GM18499 (cell line): ENCODE results near the gene GUCY2D.

ENCODE experiments used
- ATAC-seq: cut with Tn5 transposase; IDR thresholded peaks from one replicate; pipeline ENCODE4 v1.9.1; 2021; ENCODE audit warnings: moderate number of reproducible peaks; ENCODE audit not compliant: insufficient read depth, unreplicated experiment

Gene GUCY2D

GRCh38 chr17:8039611-8040168 is 37.3 kb downstream of the GUCY2D start:
- no peak for ATAC-seq

GRCh38 chr17:8041249-8041928 is 39.0 kb downstream of the GUCY2D start:
- no peak for ATAC-seq

- no peak for ATAC-seq
Observed at GRCh38 chr17:8041979-8042378, 39.6 kb downstream of the GUCY2D start.

GRCh38 chr17:8044819-8045810 is 42.7 kb downstream of the GUCY2D start:
- no peak for ATAC-seq

- ATAC-seq, result no peak
Observed at GRCh38 chr17:8046306-8046928, 44.0 kb downstream of the GUCY2D start.

GRCh38 chr17:8046929-8047768 is 44.7 kb downstream of the GUCY2D start:
- no peak for ATAC-seq

GRCh38 chr17:8047769-8048110 is 45.3 kb downstream of the GUCY2D start:
- no peak for ATAC-seq

- ATAC-seq, result no peak
Observed at GRCh38 chr17:8048236-8048635, 45.8 kb downstream of the GUCY2D start.

- no peak for ATAC-seq
Observed at GRCh38 chr17:8048736-8049135, 46.3 kb downstream of the GUCY2D start.

- ATAC-seq, result no peak
Observed at GRCh38 chr17:8051831-8052230, 49.4 kb downstream of the GUCY2D start.

- no peak for ATAC-seq
Observed at GRCh38 chr17:8052256-8053252, 50.1 kb downstream of the GUCY2D start.

- no peak for ATAC-seq
Observed at GRCh38 chr17:8053600-8053999, 51.2 kb downstream of the GUCY2D start.

- ATAC-seq, result no peak
Observed at GRCh38 chr17:8055851-8056231, 53.4 kb downstream of the GUCY2D start.

GRCh38 chr17:8056232-8056975 is 54.0 kb downstream of the GUCY2D start:
- no peak for ATAC-seq

GRCh38 chr17:8056976-8057625 is 54.7 kb downstream of the GUCY2D start:
- no peak for ATAC-seq

GRCh38 chr17:8057691-8058114 is 55.3 kb downstream of the GUCY2D start:
- no peak for ATAC-seq

- no peak for ATAC-seq
Observed at GRCh38 chr17:8059131-8059530, 56.7 kb downstream of the GUCY2D start.

GRCh38 chr17:8060274-8060673 is 57.9 kb downstream of the GUCY2D start:
- no peak for ATAC-seq
